ENCODE measurements around the gene SLC6A16. TPM values are rescaled to one million over a fixed set of nuclear protein-coding genes. Genes with fewer than 3 reads are reported as not detected.
"Not testable (repeated sequence)": the region's sequence is repeated elsewhere in the genome, so short reads cannot be mapped to it uniquely, and the experiment has no call there.

Gene SLC6A16
- 1.5 TPM for total RNA-seq
- long read RNA-seq, partial matches to known transcripts = 0 of 1 reads
- long read RNA-seq, other reads (novel, unspliced or antisense) = 1 of 1 reads

GRCh38 chr19:49324801-49325576 lies at the start of gene SLC6A16:
Gene SLC6A16, minus strand, starts transcription at chr19:49325191. Its CDS starts 13,844 bp downstream, at chr19:49311347.
- intact Hi-C loops (cut with DNase I) = no loop called here
- DNase-seq (no peak), ATAC-seq (ENCODE audit: poor library complexity) (no peak)

GRCh38 chr19:49373174-49373573 lies 48.2 kb upstream of the SLC6A16 start:
- ATAC-seq (ENCODE audit: poor library complexity); intact Hi-C loops (cut with DNase I); DNase-seq: not testable (repeated sequence)

- ATAC-seq (ENCODE audit: poor library complexity) = no peak
- DNase-seq = no peak
- intact Hi-C loops (cut with DNase I) = no loop called here
Measured at GRCh38 chr19:49371184-49371583, 46.2 kb upstream of the SLC6A16 start.

- no peak for ATAC-seq (ENCODE audit: poor library complexity)
- intact Hi-C loops (cut with DNase I) = no loop called here
- no peak for DNase-seq
Measured at GRCh38 chr19:49368711-49369358, 43.8 kb upstream of the SLC6A16 start.

GRCh38 chr19:49366110-49366509 lies 41.1 kb upstream of the SLC6A16 start:
- DNase-seq (no peak), ATAC-seq (ENCODE audit: poor library complexity) (no peak)
- intact Hi-C loops (cut with DNase I) = no loop called here

GRCh38 chr19:49364083-49364737 lies 39.2 kb upstream of the SLC6A16 start:
- intact Hi-C loops (cut with DNase I) = no loop called here
- DNase-seq (peak; percentile 51), ATAC-seq (ENCODE audit: poor library complexity) (no peak)

GRCh38 chr19:49363268-49364082 lies 38.5 kb upstream of the SLC6A16 start, which contains the start of gene DKKL1:
Gene DKKL1, plus strand, starts transcription at chr19:49363877. Its CDS starts 122 bp downstream, at chr19:49363999.
- intact Hi-C loops (cut with DNase I) = no loop called here
- DNase-seq (peak; percentile 99), ATAC-seq (ENCODE audit: poor library complexity) (peak; percentile 89)

GRCh38 chr19:49362929-49363267 lies 37.9 kb upstream of the SLC6A16 start:
- ATAC-seq (ENCODE audit: poor library complexity) (peak; percentile 3), DNase-seq (peak; percentile 69)
- intact Hi-C loops (cut with DNase I) = no loop called here

GRCh38 chr19:49362048-49362928 lies 37.3 kb upstream of the SLC6A16 start, which contains the start of gene TEAD2:
Gene TEAD2, minus strand, starts transcription at chr19:49362416. Its CDS starts 2,341 bp downstream, at chr19:49360075.
- intact Hi-C loops (cut with DNase I) = no loop called here

GRCh38 chr19:49361438-49362047 lies 36.6 kb upstream of the SLC6A16 start:
- intact Hi-C loops (cut with DNase I) = no loop called here
- DNase-seq (peak; percentile 85), ATAC-seq (ENCODE audit: poor library complexity) (peak; percentile 67)

More at GRCh38 chr19:49362048-49362928, 37.3 kb upstream of the SLC6A16 start, which contains the start of gene TEAD2:
- DNase-seq = peak; percentile 86
- peak; percentile 77 for ATAC-seq (ENCODE audit: poor library complexity)

- DNase-seq (no peak), ATAC-seq (ENCODE audit: poor library complexity) (no peak)
- intact Hi-C loops (cut with DNase I) = no loop called here
Measured at GRCh38 chr19:49359851-49360820, 35.1 kb upstream of the SLC6A16 start.

GRCh38 chr19:49357186-49357585 lies 32.2 kb upstream of the SLC6A16 start:
- intact Hi-C loops (cut with DNase I) = no loop called here
- DNase-seq = no peak
- ATAC-seq (ENCODE audit: poor library complexity) = no peak

GRCh38 chr19:49356382-49356781 lies 31.4 kb upstream of the SLC6A16 start:
- intact Hi-C loops (cut with DNase I) = no loop called here
- ATAC-seq (ENCODE audit: poor library complexity) (no peak), DNase-seq (no peak)

GRCh38 chr19:49355909-49356353 lies 30.9 kb upstream of the SLC6A16 start:
- intact Hi-C loops (cut with DNase I) = no loop called here
- ATAC-seq (ENCODE audit: poor library complexity) (peak; percentile 28), DNase-seq (peak; percentile 69)

GRCh38 chr19:49349567-49349966 lies 24.6 kb upstream of the SLC6A16 start:
- no peak for DNase-seq
- intact Hi-C loops (cut with DNase I) = no loop called here
- ATAC-seq (ENCODE audit: poor library complexity) = no peak

Data from Right ventricle myocardium superior (tissue), 1 donor.